Activated T-helper 9 cell treated with anti-CD3 and anti-CD28 coated beads, Interleukin-2, amount 50 U/mL, for 16 hours (primary cell): ENCODE results near the gene ADGRB3.

ENCODE experiments used
- DNase-seq: peaks from one replicate; pipeline ENCODE4 v3.0.0-alpha.2; 2020; ENCODE audit warnings: low read depth

The ADGRB3 gene

GRCh38 chr6:68709091-68709490, 74.0 kb downstream of the ADGRB3 start:
- DNase-seq: no peak

- DNase-seq: no peak
These were observed 74.8 kb downstream of the ADGRB3 start for GRCh38 chr6:68709882-68710281.

- no peak for DNase-seq
These were observed 75.4 kb downstream of the ADGRB3 start for GRCh38 chr6:68710496-68710895.

DNA sequence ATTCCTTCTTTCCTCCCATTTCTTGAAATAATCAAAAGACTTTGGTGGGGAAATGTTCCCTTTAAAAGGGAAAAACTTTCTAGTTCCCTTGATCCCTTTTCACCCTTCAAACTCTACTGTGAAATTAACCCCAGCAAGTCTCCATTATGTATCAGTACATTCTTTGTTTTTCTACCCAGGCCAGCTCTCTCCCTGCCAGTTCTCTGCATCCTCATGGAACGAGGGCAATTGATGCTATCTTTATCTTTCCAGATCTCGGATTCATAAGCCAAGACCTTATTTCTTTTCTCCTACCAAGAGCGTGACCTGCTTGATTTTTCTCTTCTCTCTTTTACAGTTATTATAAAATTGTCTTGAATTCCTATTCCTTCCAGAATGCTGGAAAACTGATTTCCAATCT, 75.8 kb downstream of the ADGRB3 start:
- no peak for DNase-seq

DNA sequence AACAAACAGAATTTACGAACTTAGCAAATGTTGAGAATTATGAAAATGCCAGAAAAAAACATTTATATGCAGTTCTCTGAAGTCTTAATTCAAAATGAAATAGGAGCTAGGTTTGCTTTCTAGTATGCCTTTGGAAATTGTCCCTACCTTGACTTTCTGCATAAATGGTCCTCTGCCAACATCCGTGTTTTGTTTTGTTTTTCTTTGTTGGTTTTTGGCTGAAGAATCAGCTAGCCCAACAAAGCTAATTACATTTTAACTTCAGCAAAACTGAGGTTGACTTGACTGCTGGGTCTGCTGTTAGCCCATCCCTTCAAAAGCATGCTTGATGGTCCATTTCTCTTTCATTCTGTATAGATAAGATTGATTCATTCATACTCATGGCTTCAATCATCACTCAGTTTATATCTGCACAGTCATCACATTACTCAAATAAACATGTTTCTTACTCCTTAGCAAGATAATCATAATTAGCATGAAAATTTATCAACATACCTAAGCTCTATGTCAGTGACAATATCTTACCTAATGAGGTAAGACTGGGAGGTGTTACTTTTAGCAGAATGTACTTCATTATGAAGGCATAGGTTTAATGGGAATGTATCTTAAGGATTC, 76.4 kb downstream of the ADGRB3 start:
- DNase-seq: no peak

DNA sequence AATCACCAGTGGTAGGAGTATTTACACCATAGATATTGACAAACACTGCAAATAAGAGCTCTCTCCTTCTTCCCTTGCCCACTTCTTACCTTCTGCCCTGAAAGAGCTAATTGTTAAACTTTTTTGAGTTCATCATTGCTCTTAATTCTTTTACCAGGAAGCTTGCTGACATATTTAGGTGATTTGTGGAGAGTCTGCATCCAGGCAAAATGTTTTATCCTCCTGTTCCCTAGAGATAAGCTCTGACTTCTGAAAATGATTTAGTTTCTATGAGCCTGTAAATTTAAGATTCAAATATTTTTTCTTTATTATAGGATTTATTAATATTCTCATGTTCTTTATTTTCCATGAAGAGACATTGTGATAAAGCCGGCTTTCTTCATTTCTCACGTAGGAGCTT, 81.5 kb downstream of the ADGRB3 start:
- no peak for DNase-seq

- DNase-seq: no peak
These were observed 83.4 kb downstream of the ADGRB3 start for GRCh38 chr6:68718385-68719073.

DNA sequence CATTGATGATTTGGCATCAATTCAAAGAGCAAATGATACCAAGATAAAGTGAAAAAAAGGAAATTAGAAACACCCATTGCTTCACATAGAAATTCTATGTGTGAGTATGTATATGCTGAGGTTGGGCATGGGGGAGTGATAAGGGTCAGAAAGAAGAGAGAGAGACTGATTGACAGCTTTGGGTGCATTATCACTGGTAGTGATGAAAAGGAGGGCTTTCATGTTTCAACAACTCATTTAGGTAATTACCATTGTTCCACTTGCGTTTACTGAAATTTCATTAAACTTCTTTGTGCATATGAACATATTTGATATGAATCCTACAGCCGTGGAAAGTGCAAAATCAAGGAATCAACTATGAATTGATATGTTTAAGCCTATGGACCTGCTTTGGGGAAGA, 84.7 kb downstream of the ADGRB3 start:
- DNase-seq: no peak

GRCh38 chr6:68722891-68723527, 87.9 kb downstream of the ADGRB3 start:
- DNase-seq: no peak

DNA sequence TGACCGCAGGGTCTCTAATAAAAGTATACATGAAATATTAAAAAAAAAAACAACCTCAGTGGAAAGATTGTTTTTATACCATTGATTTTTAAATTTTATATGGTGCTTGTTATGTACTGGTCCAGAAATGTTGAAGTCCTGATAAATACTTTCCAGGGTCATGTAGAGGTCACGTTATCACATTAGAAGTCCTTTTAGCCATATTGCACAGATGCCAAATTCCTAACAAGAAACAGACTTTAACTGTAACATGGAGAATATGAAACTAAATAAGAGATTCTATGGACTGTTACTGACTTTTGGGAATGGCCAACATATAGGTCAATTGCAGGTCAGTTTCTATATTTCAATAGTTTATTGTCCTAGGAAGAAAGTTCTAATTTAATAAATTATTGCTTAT, 89.0 kb downstream of the ADGRB3 start:
- DNase-seq: no peak

GRCh38 chr6:68726337-68726736, 91.3 kb downstream of the ADGRB3 start:
- DNase-seq: no peak

DNA sequence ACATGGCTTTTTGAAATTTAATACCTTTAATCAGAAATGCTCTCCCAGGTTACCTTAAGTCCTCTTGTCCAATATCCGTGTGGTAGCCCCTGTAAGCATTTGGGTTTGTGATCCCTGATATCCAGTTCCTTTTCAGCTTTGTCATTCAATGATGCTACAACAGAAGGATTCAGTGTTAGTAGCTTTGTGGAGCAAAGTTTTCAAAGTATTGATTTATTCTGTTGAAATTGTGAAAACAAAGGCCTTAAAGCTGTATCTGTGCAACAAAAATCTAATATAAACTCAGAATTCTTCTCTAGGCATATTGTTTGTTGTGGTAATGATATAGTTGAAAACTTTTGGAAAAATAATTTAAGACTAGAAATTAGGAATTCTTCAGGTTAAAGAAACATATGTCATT, 91.9 kb downstream of the ADGRB3 start:
- no peak for DNase-seq

DNA sequence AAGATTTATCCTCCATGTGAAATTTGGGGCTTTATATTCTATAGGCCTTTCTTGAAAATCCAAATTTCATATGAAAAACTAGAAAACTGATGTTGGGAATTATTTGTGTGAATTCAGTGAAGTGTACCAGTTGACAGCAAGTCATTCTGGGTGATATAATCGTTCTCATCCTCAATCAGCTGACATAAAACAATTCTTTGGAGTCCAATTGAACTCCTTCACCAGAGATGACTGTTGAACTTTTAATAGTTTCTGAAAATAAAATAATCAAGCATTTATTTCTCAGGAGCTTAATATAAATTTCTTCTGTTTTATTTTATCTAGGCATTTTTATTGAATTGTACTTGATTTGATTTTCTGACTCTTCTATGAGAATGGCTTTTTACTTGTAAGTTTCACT, 92.6 kb downstream of the ADGRB3 start:
- DNase-seq: no peak

DNA sequence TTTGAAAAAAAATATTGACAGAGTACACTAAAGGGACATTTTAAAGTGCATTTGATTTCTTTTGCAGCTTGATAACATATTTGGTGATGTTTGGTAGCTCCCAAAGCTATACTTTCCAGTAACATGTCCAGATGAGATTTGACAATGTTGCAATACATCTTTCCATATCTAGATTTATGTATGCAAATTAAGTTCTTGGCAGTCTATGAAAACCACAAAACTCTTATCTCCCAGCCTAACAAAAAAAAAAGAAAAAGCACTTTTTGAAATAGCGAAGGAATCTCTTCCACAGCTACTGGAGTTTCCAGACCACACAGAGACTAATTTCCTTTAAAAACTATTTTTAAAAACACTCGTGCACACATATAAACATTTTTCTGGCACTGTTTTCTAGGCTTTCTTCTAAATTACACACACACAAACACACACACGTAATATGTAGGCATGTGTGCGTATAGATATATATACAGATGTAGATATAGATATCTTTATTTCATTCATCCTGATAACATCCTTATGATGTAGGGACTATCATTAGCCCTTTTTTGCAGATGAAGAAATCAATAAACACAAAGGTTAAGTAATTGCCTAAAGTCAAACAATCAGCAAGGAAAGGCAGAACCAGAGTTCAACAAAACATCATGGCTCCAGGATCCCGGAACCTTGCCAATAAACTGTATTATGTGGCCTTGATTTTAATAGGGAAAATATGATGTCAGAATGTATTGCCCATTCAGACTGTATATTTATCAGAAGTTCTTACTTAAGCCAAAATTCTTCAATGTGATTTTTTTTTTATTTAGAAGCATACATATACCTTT, 93.3 kb downstream of the ADGRB3 start:
- no peak for DNase-seq

DNA sequence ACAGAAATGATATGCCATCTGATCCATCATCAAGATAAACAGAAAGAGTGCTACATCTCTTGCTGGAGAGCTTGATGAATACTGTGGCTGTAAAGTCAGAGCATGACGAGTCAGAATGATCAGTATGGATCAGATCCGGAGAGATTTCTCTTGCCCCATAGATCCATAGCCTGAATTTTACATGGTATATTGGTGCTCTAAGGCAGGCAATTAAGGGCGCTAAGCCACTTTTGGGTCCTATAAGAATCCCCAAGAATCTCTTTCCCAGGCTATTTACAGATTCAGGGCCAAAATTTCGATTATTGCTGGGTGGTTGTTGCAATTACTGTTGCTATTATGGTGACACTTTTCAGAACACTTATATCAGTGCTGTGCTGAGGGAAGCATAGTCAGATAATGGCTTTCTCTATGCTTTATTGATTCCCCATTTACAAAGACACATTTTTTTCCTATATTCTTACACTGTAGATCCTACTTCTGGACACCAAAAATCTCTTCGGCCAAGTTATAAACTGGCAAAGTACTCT, 94.4 kb downstream of the ADGRB3 start:
- DNase-seq: no peak

- DNase-seq: no peak
These were observed 95.4 kb downstream of the ADGRB3 start for GRCh38 chr6:68730291-68731054.

DNA sequence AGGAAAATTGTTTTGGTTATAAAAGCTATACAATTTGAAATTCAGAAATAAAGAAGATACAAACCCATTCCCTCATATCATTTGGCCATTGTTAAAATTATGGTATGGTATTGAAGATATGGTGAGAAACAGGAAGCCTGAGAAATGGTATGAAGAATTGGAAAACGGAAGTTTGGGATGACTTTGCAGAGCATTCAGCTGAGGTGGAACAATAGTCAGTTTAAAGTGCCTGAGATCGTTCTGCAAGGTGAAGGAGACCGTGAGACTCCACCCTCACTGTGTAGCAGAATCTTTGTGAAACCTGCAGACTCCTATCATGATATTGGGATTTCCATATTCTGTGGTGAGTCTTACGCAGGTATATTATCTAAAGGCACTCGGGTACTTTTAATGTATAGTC, 97.3 kb downstream of the ADGRB3 start:
- DNase-seq: no peak

GRCh38 chr6:68735866-68736265, 100.8 kb downstream of the ADGRB3 start:
- no peak for DNase-seq

DNA sequence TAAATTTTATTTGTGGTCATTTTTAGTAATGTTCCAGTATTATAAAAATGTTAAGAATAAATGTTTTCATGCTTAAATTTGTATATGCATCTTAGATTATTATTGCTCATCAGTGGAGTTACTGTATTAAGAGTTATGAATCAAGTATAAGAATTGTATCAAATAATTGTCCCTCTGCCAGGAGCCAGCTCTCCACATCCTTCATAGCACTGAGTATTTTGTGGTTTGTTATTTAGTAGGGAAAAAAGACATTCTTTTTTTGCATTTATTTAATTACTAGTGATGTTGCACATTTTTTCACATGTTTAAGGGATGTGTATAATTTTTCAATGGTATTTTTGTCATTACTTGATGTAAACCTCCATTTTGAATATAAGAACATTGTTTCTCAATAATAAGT, 102.0 kb downstream of the ADGRB3 start:
- DNase-seq: no peak

GRCh38 chr6:68738039-68738438, 103.0 kb downstream of the ADGRB3 start:
- DNase-seq: no peak

GRCh38 chr6:68740828-68741500, 105.9 kb downstream of the ADGRB3 start:
- DNase-seq: no peak
